Activated CD8-positive, alpha-beta memory T cell treated with anti-CD3 and anti-CD28 coated beads for 36 hours (primary cell): ENCODE data around the gene CDC5L. TPM values are rescaled to one million over a fixed set of nuclear protein-coding genes. Genes with fewer than 3 reads are reported as not detected.

Source experiments
- CTCF ChIA-PET: fragments of 350-600 bp; sonication (Branson Sonifier 250); formaldehyde crosslinking; loops from one replicate; lab custom pipeline; 2021; ENCODE audit warnings: antibody characterized with exemption; lab: Charles Lee
- POLR2A ChIA-PET: fragments of 350-600 bp; sonication (Branson Sonifier 250); formaldehyde crosslinking; loops from one replicate; lab custom pipeline; 2021; ENCODE audit warnings: antibody characterized with exemption; lab: Charles Lee
- total RNA-seq, 2 experiments: library from RNA; stranded (reverse); gene quantifications; one replicate each; pipeline ENCODE4 v1.2.3, GENCODE V29; 2021

The CDC5L gene
- total RNA-seq, 2 experiments from 2014 or later: 28.2 to 28.5 TPM

DNA sequence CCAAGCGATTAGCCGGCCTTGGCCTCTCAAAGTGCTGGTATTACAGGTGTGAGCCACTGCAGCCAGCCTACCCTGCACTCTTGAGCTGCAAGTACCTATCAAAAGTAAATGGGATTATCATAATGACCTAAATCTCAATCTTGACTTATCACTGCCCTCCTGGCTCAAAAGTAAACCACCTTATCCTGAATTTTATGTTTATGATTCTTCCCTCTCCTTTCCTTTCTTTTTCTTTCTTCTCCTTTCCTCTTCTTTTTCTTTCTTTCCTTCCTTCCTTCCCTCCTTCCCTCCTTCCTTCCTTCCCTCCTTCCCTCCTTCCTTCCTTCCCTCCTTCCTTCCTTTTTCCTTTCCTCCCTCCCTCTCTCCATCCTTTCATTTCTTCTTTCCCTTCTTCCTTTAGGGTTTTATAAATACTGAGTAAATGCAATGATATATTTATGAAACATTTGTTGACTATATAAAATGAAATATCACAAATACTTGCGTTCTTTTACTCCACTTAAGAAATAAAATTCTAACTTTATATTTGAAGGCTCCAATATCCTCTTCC lies 24.1 kb upstream of the CDC5L start:
- POLR2A ChIA-PET: no interaction called here

DNA sequence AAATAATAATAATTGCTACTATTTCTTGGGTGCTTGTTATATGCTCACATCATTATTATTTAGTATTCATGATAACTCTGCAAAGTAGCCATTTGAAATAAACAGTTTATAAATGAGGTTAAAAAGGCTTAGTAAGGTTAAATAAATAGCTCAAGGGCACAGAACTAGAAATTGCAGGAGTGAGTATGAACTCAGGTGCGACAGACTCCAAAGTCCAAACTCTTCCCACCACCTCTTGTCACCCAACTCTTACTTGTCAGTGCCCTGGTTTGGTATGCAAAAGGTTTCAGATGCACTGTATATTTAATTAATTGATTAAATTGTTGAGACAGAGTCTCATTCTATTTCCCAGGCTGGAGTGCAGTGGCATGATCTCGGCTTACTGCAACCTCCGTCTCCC lies 20.7 kb upstream of the CDC5L start:
- CTCF ChIA-PET: no interaction called here

More for the DNA sequence above, 24.1 kb upstream of the CDC5L start:
- CTCF ChIA-PET: no interaction called here

DNA sequence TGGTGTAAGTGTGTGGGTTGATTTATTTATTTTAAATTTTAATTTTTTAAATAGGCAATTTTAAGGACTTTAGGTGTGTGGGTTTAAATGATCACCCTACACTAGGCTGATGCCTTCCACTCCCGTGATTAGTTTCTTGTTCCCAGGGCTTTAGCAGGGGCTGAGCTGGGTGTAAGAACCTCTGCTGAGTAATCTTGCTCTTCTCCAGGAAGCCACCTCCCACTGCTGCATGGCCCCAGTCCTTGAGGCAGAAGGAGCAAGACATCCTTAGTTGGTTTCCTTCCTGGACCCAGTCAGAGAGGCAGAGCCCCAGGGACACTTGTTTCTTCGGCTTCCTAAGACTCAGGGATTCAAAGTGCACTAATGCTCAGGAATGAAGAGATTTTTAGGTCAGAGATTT lies 19.8 kb upstream of the CDC5L start:
- ChIA-PET POLR2A (no interaction called here), CTCF (no interaction called here)

More for the DNA sequence above, 20.7 kb upstream of the CDC5L start:
- POLR2A ChIA-PET: no interaction called here

DNA sequence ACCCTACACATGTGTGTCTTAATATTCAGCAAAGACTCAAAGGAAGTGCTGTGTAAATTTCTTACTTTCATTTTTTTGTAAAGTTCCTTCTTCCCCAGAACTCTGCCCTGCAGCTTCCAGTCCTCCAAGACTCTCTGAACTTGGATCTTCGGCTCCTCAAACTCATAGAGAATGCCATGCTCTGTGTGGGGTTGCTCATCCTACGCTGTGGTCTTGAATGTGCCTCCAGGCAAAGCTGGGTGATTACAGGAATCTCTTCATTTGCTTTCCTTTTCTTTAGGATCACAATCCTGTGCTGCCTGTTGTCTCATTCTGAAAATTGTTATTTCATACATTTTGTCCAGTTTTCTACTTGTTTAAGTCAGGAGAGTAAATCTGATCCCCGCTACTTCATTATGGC lies 14.5 kb upstream of the CDC5L start:
- ChIA-PET POLR2A (no interaction called here), CTCF (no interaction called here)

DNA sequence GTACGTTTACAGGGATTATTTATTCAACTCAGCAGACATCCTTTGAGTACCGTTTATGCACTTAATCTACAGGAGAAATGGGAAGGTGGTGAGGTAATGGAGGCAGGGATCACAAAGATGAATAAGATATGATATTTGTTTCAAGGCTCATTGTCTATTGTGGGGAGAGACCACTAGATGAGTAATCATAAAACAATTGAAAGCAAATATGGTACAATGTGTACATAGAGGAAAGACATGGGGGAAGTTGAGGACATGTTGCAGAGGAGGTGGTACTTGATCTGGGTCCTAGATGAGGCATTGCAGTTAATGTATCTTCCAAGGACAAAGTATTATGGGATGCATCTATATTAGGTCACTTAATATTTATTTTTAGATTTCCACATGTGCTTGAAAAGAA lies 13.7 kb upstream of the CDC5L start:
- ChIA-PET POLR2A (no interaction called here), CTCF (no interaction called here)

DNA sequence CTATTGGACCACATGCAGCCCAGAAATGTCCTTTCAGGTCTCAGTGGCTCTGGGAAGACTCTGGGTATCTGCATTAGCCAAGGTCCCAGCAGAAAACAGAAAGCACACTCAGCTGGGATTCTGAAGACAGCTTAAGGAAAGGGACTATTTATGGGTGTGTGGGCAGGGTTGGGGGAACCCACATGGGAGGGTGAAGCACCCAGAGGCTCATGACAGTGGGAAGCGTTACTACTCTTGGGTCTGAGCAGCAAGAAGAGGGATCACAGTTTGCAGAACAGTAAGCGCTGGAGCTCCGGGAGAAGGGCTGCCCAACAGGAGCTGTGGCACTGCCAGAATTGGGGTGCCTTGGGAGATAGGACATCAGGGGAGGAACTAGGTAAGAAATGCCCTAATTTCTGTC lies 12.4 kb upstream of the CDC5L start:
- CTCF ChIA-PET: no interaction called here

DNA sequence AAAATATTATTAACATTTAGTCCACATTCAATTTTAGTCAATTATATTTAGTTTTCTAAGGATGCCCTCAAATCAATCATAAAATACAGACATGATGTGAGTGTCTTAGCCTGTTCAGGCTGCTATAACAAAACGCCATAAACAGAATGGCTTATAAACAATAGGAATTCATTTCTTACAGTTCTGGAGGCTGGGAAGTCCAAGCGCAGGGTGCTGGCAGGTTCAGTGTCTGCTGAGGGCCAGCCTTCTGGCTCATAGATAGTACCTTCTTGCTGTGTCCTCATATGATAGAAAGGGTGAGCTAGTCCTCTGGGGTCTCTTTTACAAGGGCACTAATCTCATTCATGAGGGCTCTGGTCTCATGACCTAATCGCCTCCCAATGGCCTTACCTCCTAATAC lies 10.0 kb upstream of the CDC5L start:
- POLR2A ChIA-PET: no interaction called here
- CTCF ChIA-PET: no interaction called here

More for the DNA sequence above, 12.4 kb upstream of the CDC5L start:
- POLR2A ChIA-PET: no interaction called here

DNA sequence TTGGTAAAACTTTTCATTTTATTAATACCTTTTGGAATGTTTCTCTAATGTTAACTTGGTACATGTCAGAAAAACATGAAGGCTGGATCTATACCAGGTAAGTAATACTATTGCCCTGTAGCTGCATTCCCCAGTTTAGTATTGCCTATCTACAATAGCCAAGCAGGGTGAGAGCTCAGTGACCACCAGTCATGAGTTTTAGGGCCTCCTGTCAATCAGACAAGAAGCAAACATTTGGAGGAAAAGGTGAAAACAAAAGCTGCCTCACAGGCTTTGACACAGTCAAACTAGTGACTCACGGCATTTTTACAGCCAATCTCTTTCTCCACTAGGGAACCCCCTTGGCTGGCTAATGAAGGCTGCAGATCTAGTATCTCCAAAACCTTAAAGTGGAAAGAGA lies 9.5 kb upstream of the CDC5L start:
- ChIA-PET POLR2A (no interaction called here), CTCF (no interaction called here)

DNA sequence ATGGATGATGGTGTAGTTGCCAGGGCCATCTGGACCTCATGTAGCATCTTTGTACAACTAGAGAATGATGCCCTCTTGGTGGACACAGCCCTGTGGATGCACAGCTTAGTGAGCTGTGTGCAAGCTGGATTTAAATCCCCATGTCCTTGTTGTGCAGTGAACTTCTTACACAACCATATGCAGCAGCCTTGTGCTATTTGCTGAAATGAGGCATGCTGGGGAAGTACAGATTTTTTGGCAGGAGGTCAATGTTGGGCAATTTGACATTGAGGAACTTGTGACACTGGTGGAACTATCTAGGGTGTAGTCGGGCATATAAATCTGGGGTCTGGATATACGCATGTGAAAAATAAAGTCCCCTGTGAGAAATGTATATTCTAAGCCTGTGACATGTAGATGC lies 5.8 kb upstream of the CDC5L start:
- POLR2A ChIA-PET: no interaction called here

DNA sequence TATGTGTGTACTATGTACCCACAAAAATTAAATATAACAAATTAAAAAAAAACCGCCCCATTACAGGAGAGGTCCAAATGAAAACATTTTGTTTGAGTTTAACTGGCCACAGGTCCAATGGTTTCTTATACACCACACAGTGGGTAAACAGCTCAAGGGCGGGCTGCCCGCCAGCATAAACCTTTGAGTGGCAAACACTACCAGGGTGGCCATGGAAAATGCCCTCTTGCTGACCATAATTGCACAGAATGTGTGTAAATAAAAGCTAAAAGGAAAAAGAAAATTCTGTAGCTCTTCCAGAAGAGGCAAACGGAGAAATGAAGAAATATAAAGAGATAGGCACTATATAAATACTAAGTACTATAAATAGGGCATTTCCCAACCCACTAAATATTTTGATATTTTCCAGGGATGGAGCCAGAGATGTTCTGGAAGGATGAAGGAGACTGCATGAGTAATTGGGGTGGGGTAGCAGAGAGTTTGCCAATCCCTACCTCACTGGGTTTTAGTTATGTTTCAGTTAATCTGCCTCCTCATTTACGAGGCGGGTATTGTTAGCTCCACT lies 1.1 kb upstream of the CDC5L start:
- CTCF ChIA-PET: interaction anchor here (1.3 to 2.2 kb wide), 3 partner anchors 14 to 118 kb away, joined by 3 to 6 read pairs (median 4); no protein-coding TSS in a partner anchor
- POLR2A ChIA-PET: interaction anchor here (1.9 to 2.1 kb wide), 2 partner anchors 14 to 139 kb away, joined by 7 to 8 read pairs; partner anchors contain the start of gene HSP90AB1

More for the DNA sequence above, 5.8 kb upstream of the CDC5L start:
- CTCF ChIA-PET: no interaction called here

DNA sequence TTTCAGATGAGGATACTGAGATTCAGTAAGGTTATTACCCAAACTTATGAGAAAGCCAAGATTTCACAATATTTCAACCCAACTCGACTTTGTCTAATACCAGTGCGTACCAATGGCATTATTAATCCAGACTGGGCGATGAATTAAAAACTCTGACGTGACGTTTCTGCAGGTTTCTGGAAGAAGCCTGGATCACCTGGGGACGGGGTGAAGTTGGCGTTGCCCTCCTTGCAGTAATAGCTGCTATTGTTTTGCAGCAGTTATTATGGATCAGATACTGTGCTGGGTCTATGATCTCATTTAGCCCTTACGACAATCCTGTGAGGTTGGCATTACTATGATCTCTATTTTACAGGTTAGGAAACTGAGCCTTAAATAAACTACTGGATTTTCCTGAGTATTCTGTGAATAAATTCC lies 569 bp upstream of the CDC5L start:
- ChIA-PET POLR2A (interaction anchor here (1.9 to 2.1 kb wide), 2 partner anchors 14 to 140 kb away, joined by 7 to 8 read pairs; partner anchors contain the start of gene HSP90AB1), CTCF (interaction anchor here (0.7 to 2.2 kb wide), 4 partner anchors 13 to 617 kb away, joined by 3 to 6 read pairs (median 4); partner anchors contain the start of gene VEGFA)

DNA sequence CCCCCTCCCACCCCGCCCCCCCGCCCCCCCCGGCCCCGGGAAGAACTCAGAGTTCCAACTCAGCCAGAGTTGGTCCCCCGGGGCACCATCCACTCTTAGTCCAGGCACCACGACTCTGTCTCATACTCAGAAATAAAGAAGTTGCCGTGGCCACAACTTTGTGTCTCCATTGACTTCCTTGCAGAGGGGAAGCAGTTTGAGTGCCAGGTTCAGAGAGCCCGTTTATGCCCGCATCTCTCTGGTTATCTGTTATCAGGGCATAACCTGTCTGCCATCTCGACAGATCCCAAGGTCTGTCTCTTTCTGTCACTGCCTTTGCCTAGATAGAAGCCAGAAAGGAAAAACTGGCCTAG lies 605 bp downstream of the CDC5L start:
- ChIA-PET POLR2A (interaction anchor here (2.1 kb wide), 1 partner anchor 141 kb away, joined by 7 read pairs; the partner anchor contains the start of gene HSP90AB1), CTCF (interaction anchor here (2.2 kb wide), 1 partner anchor 120 kb away, joined by 6 read pairs; no protein-coding TSS in a partner anchor)

DNA sequence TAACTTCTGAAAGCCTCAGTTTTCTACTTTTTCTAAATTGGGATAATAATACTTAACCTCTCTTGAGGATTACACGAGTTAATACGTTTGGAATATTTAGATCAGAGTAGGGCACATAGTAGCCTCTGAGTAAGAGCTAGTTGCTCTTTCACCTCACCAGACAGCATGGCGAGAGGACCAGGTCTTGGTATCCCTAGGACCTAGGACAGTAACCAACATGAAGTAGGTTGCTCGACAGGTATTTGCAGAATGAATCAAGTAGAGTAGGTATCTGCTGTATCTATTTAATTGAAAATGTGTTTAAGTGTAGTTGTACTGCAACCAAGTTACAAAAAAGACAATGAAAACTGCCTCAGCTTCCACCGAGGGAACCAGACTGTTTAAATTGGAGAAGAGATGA lies 1.4 kb downstream of the CDC5L start:
- CTCF ChIA-PET: no interaction called here
- POLR2A ChIA-PET: no interaction called here

DNA sequence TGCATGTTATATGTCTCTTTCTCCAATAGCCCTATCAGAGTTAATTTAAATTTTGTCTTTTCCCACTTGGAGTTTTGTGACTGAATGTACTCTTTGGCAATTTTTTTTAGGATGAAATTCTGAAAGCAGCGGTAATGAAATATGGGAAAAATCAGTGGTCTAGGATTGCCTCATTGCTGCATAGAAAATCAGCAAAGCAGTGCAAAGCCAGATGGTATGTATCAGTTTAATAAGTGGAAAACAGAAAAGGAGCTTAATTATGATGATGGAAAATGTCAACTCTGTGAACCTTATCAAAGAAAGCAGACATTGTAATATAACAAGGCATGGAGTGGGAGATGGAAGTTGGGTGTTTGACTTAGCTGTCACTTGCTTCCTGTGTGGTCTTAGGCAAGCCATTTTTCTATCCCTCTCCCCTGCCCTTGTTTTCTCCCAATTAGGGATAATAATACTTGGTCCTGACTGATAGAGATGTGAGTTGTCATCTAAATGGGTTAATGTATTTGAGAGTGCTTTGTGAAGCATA lies 2.7 kb downstream of the CDC5L start:
- CTCF ChIA-PET: no interaction called here
- POLR2A ChIA-PET: no interaction called here

DNA sequence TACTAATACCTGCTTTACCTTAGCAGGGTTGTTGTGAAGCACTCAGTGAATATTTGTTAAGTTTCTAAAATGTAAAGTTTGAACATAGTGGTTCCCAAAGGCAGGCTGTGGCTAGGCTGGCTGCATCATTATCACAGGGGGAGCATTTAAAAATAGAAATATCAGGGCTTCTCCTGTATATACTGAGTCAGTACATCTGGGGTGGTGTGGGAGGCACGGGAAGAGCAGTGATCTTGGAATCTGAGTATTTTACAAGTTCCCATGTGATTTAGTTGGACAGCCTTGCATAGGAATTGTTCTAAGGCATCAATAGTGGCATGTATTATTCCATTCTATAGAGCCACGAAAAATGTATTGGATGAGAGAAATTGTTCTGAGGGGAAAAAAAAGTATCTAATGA lies 8.0 kb downstream of the CDC5L start:
- ChIA-PET CTCF (no interaction called here), POLR2A (no interaction called here)

DNA sequence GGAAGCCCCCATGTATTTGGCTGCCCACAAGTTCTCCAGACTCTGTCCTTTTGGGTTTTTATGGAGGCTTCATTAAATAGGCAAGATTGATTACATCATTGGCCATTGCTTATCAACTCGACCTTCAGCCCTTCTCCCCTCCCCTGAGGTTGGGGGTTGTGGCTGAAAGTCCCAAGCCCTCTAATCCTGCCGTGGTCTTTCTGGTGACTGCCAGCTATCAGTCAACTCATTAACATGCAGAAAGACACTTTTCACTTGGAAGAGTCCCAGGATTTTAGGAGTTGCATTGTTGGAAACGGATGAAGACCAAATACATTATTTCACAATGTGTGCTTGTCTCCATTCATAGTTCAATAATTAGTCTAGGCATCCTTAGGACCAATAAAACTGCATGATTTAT lies 9.5 kb downstream of the CDC5L start:
- ChIA-PET CTCF (no interaction called here), POLR2A (no interaction called here)

DNA sequence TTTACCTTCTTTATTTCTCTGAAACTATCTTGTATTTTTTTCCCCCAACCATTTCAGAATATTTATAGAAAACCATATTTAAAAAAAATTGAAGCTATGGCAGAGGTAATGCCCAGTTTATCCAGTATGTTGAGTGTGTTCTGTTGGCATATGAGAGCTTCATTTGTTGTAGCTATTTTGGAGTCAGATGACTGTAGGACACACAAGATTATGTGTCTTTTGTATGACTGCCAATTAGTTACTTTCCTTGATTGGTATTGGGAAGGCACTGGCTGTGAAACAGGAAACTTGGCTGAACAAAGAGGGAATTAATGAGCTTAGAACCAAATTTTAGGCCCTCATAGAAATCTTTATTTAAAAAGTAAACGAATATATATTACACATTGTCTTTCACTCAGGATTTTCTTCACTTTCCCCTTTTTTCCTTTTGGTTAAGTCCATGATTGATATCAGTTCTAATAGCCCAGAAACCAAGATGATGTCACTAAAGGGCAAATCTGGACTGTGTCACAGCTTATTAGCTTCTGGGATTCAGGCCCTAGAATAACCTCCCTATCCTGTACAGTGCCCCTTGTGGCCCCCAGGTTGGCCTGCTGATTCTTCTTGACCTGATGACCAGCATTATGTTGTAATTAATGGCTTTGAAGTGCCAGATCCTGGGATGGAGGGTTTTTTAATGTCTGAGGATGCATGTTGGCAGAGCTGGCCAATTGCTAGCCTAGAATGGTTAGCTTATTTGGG lies 10.1 kb downstream of the CDC5L start:
- ChIA-PET POLR2A (no interaction called here), CTCF (no interaction called here)

DNA sequence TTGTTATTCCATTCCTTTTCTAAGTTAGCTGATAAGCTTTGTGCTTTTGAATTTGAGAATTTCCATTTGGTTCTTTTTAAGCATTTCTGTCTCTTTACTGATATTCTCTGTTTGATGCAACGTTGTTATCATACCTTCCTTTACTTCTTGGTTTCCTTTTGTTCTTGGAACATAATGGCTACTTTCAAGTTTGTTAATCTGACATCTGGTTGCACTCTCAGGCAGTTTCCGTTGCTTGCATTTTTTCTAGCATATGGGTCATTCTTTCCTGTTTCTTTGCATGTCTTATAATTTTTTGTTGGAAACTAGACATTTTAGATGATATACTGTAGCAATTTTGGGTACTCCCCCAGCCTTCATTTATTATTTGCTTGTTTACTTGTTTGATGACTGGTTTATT lies 12.5 kb downstream of the CDC5L start:
- ChIA-PET POLR2A (interaction anchor here (0.6 to 1.2 kb wide), 2 partner anchors 13 to 16 kb away, joined by 3 to 8 read pairs; partner anchors contain the start of gene CDC5L), CTCF (interaction anchor here (1.8 kb wide), 1 partner anchor 13 kb away, joined by 4 read pairs; no protein-coding TSS in a partner anchor)

DNA sequence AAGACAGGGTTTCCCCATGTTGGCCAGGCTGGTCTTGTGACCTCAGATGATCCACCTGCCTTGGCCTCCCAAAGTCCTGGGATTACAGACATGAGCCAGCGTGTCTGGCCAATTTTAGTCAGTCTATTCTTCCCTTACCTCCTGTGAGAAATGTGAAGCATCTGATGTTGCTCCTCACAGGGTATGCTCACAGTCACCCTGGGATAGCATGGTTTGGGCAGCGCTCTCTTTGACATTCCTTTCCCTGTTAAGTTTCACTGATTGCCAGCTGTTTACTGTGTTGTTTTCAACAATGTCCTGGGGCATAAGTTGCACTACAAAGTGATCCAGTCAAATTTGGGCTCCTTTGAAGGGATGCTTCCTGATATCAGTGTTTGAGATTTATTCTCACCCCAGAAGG lies 13.1 kb downstream of the CDC5L start:
- ChIA-PET POLR2A (interaction anchor here (0.6 to 1.2 kb wide), 2 partner anchors 14 to 17 kb away, joined by 3 to 8 read pairs; partner anchors contain the start of gene CDC5L), CTCF (interaction anchor here (1.8 kb wide), 1 partner anchor 14 kb away, joined by 4 read pairs; no protein-coding TSS in a partner anchor)

DNA sequence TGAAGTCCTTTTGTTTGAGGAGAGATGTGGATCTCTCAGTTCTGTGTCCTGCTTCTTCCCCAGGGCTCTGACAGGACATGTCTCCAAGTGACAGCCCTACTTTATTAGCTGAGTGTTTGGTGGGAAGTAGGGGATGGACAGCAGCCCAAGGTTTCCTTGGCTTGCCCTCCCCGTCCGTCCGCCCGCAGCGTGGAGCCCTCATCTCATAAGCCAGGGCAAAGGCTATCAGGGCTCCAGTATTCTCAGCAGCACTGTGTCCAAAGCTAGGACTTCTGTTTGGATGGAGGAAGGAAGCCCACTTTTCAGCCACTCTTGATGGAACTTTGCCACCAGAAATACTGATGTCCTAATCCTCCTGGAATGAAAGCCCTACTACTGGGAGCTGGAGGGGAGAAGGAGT lies 13.6 kb downstream of the CDC5L start:
- POLR2A ChIA-PET: interaction anchor here (1.2 kb wide), 1 partner anchor 14 kb away, joined by 8 read pairs; the partner anchor contains the start of gene CDC5L
- CTCF ChIA-PET: interaction anchor here (1.8 kb wide), 1 partner anchor 14 kb away, joined by 4 read pairs; no protein-coding TSS in a partner anchor
